Measurements from ENCODE around the gene SYNE4.

DNA sequence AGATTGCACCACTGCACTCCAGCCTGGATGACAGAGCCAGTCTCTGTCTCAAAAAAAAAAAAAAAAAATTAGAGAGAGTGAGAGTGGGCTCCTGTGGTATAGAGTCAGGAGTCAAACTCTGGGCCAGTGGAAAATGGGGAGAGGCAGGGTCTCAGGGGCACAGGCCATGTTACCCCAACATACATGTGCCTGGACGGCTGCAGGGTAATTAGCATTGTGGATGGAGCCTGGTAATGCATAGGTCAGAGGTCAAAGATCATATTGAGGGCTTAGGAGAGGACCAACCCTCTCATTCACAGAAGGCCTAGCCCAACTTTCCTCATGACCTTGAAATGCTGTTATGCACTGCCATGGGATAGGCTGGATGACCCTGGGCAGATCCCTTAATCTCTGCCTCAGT is 16.9 kb upstream of the SYNE4 start:
- TF ChIP-seq CTCF (conservative IDR thresholded peaks at IDR 0.05; ENCODE audit: low read length), result no peak
- TF ChIP-seq EZH2phosphoT487 (IDR thresholded peaks at IDR 0.05; ENCODE audit: borderline replicate concordance, low read depth, low read length), result no peak
